HG03565 (cell line): Measurements from ENCODE around the gene ITIH2.

Source experiments
- ATAC-seq: cut with Tn5 transposase; IDR thresholded peaks from one replicate; pipeline ENCODE4 v1.9.1; 2021; ENCODE audit warnings: mild to moderate bottlenecking, moderate library complexity; ENCODE audit not compliant: unreplicated experiment

Gene ITIH2

GRCh38 chr10:7794251-7795026 lies 91.3 kb downstream of the ITIH2 start:
- no peak for ATAC-seq

DNA sequence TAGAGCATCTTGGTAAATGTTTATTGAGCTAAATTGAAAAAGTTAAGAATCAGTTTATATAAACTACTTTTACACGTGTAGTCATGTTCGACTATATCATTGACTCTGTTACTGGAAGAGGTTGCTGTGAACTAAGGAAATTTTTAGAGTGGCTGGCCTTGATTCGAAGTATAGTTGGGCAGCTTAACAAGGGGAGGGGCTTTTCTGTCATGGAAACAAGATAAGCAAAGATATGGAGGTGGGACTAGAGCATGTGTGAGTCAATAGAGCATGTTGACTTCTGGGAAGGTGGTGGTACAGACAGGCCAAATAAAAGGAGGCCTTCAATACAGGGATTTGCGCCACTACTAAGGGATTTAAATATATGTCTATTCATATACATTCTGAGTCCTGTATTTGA lies 92.5 kb downstream of the ITIH2 start:
- ATAC-seq, result no peak

GRCh38 chr10:7797582-7797981 lies 94.5 kb downstream of the ITIH2 start:
- ATAC-seq, result no peak
